ENCODE data around the gene DAZAP1. TPM values are rescaled to one million over a fixed set of nuclear protein-coding genes. Genes with fewer than 3 reads are reported as not detected.

Gene DAZAP1
- total RNA-seq, result 56.1 and 65.0 TPM in 2 replicates

GRCh38 chr19:1407528-1408299 lies at the start of gene DAZAP1:
TSS of gene DAZAP1 (plus strand) at chr19:1407586. CDS start at chr19:1407774, 188 bp downstream.

GRCh38 chr19:1383312-1384084 lies 23.9 kb upstream of the DAZAP1 start, which contains the start of gene NDUFS7:
TSS of gene NDUFS7 (plus strand) at chr19:1383907. CDS start at chr19:1383927, 20 bp downstream.

GRCh38 chr19:1401138-1401888 lies 6.1 kb upstream of the DAZAP1 start, which contains the start of gene GAMT:
TSS of gene GAMT (minus strand) at chr19:1401542. CDS start at chr19:1401476, 66 bp downstream.

DNA sequence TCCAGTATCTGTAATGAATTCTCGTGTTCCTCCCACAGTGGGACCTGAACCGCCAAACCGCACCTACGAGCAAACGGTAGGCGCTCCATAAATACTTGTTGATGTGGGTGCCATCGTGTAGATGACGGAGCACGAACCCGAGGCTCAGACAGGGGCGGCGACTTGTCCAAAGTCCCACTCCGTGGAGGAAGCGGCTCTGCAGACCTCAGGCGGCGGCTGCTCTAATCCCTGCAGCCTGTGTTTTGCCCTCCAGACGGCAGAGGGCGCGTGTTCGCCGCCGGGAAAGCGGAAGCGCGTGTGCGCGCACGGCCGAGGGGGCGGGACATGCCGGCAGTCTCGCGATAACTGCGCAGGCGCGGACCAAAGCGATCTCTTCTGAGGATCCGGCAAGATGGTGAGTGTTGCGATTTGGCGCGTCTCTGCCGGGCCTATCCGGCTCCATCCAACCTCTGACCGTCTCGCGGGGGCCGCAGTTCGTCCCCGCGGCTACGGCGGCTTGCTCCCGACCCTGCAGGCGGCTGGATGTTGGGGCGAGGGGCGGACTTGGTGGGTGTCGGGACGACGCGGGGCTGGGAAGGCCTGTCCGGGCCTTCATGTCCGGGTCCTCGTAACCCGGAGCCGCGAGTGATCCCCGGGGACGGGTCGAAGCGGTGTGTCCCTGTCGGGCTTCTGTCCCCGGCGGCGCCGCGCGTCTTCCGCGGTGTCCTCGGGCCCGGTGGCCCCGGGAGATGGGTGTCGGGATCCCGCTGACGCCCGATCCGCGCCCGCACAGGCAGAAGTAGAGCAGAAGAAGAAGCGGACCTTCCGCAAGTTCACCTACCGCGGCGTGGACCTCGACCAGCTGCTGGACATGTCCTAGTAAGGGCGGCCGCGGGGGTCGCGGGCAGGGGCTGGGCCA lies 30.9 kb downstream of the DAZAP1 start, which contains the start of gene RPS15:
TSS of gene RPS15 (plus strand) at position 362 of the 898 bp plus-strand sequence. CDS start at position 392, 30 bp downstream.

GRCh38 chr19:1449467-1450442 lies 42.4 kb downstream of the DAZAP1 start, which contains the start of gene APC2:
TSS of gene APC2 (plus strand) at chr19:1450121. CDS start at chr19:1453002, 2,881 bp downstream.

DNA sequence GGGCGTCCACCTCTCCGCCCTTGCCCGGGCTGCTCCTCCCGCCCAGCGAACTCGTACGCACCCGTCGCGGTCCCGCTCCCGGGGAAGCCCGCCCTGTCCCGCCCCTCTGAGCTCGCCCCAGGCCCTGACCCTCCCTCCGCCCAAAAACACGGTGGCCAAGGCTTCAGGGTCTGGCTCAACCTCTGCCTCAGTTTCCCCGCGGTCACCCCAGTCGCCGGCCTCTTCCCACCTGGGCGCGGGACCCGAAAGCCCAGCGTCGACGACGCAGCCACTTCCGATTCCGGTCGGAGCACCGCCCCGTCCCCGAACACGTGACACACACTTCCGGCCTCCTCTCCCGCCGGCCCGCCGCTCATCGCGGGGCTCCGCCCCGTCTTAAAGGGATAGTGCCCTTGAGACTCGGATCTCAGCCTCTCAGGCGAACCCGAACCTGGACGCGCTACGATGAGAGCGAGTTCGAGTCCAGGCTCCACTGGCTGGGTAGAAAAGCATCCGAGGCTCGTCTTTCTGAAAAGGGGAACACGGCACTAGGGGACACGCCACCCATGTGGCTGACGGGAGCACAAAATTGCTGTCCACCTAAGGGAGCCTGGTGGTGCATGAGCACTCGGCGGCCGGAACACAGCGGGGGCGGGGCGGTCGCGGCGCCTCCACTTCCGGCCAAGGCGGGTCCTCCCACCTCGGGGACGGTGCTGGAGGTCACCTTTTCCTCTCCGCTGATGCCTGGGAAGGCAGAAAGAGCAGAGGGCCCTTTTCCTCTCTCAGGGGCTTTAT lies 71.7 kb downstream of the DAZAP1 start, which contains the start of gene C19orf25:
TSS of gene C19orf25 (minus strand) at position 282 of the 774 bp plus-strand sequence. CDS start 312 bp downstream, outside the sequence.

Other genes with a start within 250 kb of the DAZAP1 start
- 14.4 and 15.9 TPM in 2 replicates for gene SBNO2, start 233.3 kb upstream of the DAZAP1 start, total RNA-seq
- gene STK11, start 201.8 kb upstream of the DAZAP1 start, total RNA-seq, result 80.6 and 90.6 TPM in 2 replicates
- gene CBARP, start 169.6 kb upstream of the DAZAP1 start, total RNA-seq, result 0.76 and 1.2 TPM in 2 replicates
- 12.6 and 14.8 TPM in 2 replicates for gene ATP5F1D, start 165.8 kb upstream of the DAZAP1 start, total RNA-seq
- 5.4 and 7.2 TPM in 2 replicates for gene MIDN, start 159.0 kb upstream of the DAZAP1 start, total RNA-seq
- 214 and 308 TPM in 2 replicates for gene CIRBP, start 138.3 kb upstream of the DAZAP1 start, total RNA-seq
- gene FAM174C, start 132.1 kb upstream of the DAZAP1 start, total RNA-seq, result 12.2 and 12.7 TPM in 2 replicates
- gene EFNA2, start 121.7 kb upstream of the DAZAP1 start, total RNA-seq, result not detected in 2 replicates
- gene NDUFS7, start 23.7 kb upstream of the DAZAP1 start, total RNA-seq, result 63.5 and 98.7 TPM in 2 replicates
- gene GAMT, start 6.0 kb upstream of the DAZAP1 start, total RNA-seq, result 6.0 and 6.6 TPM in 2 replicates
- gene RPS15, start 30.8 kb downstream of the DAZAP1 start, total RNA-seq, result 339 and 445 TPM in 2 replicates
- gene APC2, start 42.5 kb downstream of the DAZAP1 start, total RNA-seq, result under 0.01 TPM in 2 replicates
- gene C19orf25, start 71.6 kb downstream of the DAZAP1 start, total RNA-seq, result 17.0 and 17.9 TPM in 2 replicates
- 0.52 and 0.65 TPM in 2 replicates for gene PCSK4, start 82.8 kb downstream of the DAZAP1 start, total RNA-seq
- 0.22 and 0.26 TPM in 2 replicates for gene REEP6, start 83.6 kb downstream of the DAZAP1 start, total RNA-seq
- gene ADAMTSL5, start 105.4 kb downstream of the DAZAP1 start, total RNA-seq, result not detected in 2 replicates
- gene PLK5, start 116.5 kb downstream of the DAZAP1 start, total RNA-seq, result not detected in 2 replicates
- gene MEX3D, start 160.7 kb downstream of the DAZAP1 start, total RNA-seq, result 44.1 and 48.3 TPM in 2 replicates
- 79.7 and 84.2 TPM in 2 replicates for gene MBD3, start 185.3 kb downstream of the DAZAP1 start, total RNA-seq
- gene UQCR11, start 197.9 kb downstream of the DAZAP1 start, total RNA-seq, result 67.6 and 93.4 TPM in 2 replicates
- 44.1 and 52.1 TPM in 2 replicates for gene TCF3, start 245.0 kb downstream of the DAZAP1 start, total RNA-seq